Parietal lobe (tissue), 1 donor: ENCODE measurements around the gene CASQ2. TPM values are rescaled to one million over a fixed set of nuclear protein-coding genes. Genes with fewer than 3 reads are reported as not detected.

Source experiments
- total RNA-seq: library from RNA; depleted of rRNA; stranded (reverse); fragments of >200 nt; gene quantifications from one replicate; pipeline ENCODE4 v1.2.3, GENCODE V29; 2014

Gene CASQ2
- not detected for total RNA-seq

GRCh38 chr1:115768549-115768948, at the start of gene CASQ2:
CASQ2 (minus strand) TSS chr1:115768714; CDS start chr1:115768541, 173 bp downstream.

Other genes with a start within 250 kb of the CASQ2 start
- 3.4 TPM for gene VANGL1, start 126.7 kb downstream of the CASQ2 start, total RNA-seq
- 1.9 TPM for gene NHLH2, start 72.4 kb upstream of the CASQ2 start, total RNA-seq
- gene SLC22A15, start 207.8 kb upstream of the CASQ2 start, total RNA-seq = 13.1 TPM